Activated CD8-positive, alpha-beta T cell treated with anti-CD3 and anti-CD28 coated beads for 36 hours (primary cell): ENCODE measurements around the gene NGFR. TPM values are rescaled to one million over a fixed set of nuclear protein-coding genes. Genes with fewer than 3 reads are reported as not detected.
"Not testable (repeated sequence)": the region's sequence is repeated elsewhere in the genome, so short reads cannot be mapped to it uniquely, and the experiment has no call there.

Experiments used
- ATAC-seq: fragments of 200-7000 bp; cut with Tn5 transposase; one replicate; pipeline ENCODE4 v1.10.0; 2021; ENCODE audit warnings: mild to moderate bottlenecking, moderate library complexity
- CTCF ChIA-PET: fragments of 350-600 bp; sonication (Branson Sonifier 250); formaldehyde crosslinking; loops from one replicate; lab custom pipeline; 2021; ENCODE audit warnings: antibody characterized with exemption; lab: Charles Lee
- POLR2A ChIA-PET: fragments of 350-600 bp; sonication (Branson Sonifier 250); formaldehyde crosslinking; loops from one replicate; lab custom pipeline; 2021; ENCODE audit warnings: antibody characterized with exemption; lab: Charles Lee
- DNase-seq: peaks from one replicate; pipeline ENCODE4 v3.0.0-alpha.2; 2020
- H3K27ac Mint-ChIP-seq: one replicate; pipeline ENCODE4 v1.8.0; 2021; ENCODE audit warnings: mild to moderate bottlenecking, mixed read lengths
- H3K27me3 Mint-ChIP-seq: one replicate; pipeline ENCODE4 v1.8.0; 2021; ENCODE audit warnings: mixed read lengths
- H3K36me3 Mint-ChIP-seq: one replicate; pipeline ENCODE4 v1.8.0; 2021; ENCODE audit warnings: low read depth, mixed read lengths
- H3K4me1 Mint-ChIP-seq: one replicate; pipeline ENCODE4 v1.8.0; 2021; ENCODE audit warnings: low read depth, mixed read lengths
- H3K4me3 Mint-ChIP-seq: one replicate; pipeline ENCODE4 v1.8.0; 2021; ENCODE audit warnings: mild to moderate bottlenecking, moderate library complexity, mixed read lengths
- H3K9me3 Mint-ChIP-seq: one replicate; pipeline ENCODE4 v1.8.0; 2021; ENCODE audit warnings: mixed read lengths
- intact Hi-C: fragments of 100-400 bp; cut with micrococcal nuclease; formaldehyde crosslinking; loops from one replicate; pipeline ENCODE4 v1.10.0; 2022
- total RNA-seq, 2 experiments: library from RNA; stranded (reverse); gene quantifications; one replicate each; pipeline ENCODE4 v1.2.3, GENCODE V29; 2021
- TF ChIP-seq, protein P1 (sequence below): fragments of 200-600 bp; IDR thresholded peaks from one replicate; pipeline ENCODE4 v1.8.0; 2022; ENCODE audit warnings: antibody characterized with exemption, mild to moderate bottlenecking

The NGFR gene
- total RNA-seq, 2 experiments from 2014 or later: 0.09 TPM; not detected in 1

DNA sequence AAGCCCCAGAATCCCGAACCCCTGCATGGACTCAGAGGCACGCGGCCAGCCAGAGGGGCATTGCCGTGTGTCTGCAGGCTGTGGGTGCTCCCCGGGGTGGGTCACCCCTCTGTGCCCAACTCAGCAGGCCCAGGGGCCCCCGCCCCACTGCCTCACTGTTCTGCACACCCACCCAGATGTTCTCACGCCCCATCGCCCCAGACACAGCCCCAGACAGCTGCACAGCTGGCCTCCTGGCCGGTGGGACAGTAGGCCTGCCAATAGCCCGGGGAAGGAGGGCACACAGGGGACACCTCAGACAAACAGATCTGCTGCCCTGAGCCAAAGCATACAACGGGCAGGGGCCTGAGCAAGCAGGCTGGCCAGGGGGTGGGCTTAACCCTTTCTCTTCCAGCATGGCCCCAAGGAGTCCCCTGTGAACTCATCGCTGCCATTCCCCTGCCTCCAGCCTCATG lies 53.0 kb downstream of the NGFR start:
- Mint-ChIP-seq H3K27me3 (no peaks in the 10 kb centered on the region), H3K27ac (no peak overlapping the region), H3K4me1 (no peaks in the 10 kb centered on the region), H3K9me3 (no peaks in the 10 kb centered on the region), H3K36me3 (no peaks in the 10 kb centered on the region), H3K4me3 (no peak overlapping the region)
- no peak for DNase-seq
- TF ChIP-seq, protein P1, sequence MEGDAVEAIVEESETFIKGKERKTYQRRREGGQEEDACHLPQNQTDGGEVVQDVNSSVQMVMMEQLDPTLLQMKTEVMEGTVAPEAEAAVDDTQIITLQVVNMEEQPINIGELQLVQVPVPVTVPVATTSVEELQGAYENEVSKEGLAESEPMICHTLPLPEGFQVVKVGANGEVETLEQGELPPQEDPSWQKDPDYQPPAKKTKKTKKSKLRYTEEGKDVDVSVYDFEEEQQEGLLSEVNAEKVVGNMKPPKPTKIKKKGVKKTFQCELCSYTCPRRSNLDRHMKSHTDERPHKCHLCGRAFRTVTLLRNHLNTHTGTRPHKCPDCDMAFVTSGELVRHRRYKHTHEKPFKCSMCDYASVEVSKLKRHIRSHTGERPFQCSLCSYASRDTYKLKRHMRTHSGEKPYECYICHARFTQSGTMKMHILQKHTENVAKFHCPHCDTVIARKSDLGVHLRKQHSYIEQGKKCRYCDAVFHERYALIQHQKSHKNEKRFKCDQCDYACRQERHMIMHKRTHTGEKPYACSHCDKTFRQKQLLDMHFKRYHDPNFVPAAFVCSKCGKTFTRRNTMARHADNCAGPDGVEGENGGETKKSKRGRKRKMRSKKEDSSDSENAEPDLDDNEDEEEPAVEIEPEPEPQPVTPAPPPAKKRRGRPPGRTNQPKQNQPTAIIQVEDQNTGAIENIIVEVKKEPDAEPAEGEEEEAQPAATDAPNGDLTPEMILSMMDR: no peak
- ATAC-seq: no peak
- CTCF ChIA-PET: interaction anchor here (1.2 to 2.2 kb wide), 2 partner anchors 9 to 113 kb away, joined by 3 to 13 read pairs; no protein-coding TSS in a partner anchor
- intact Hi-C loops: no loop called here
- POLR2A ChIA-PET: no interaction called here

- ChIA-PET POLR2A (no interaction called here), CTCF (interaction anchor here (1.2 kb wide), 1 partner anchor 113 kb away, joined by 3 read pairs; no protein-coding TSS in a partner anchor)
- peak; percentile 30 for ATAC-seq
- Mint-ChIP-seq H3K36me3 (no peaks in the 10 kb centered on the region), H3K9me3 (no peaks in the 10 kb centered on the region), H3K27me3 (no peaks in the 10 kb centered on the region), H3K27ac (no peak overlapping the region), H3K4me3 (no peak overlapping the region), H3K4me1 (no peaks in the 10 kb centered on the region)
- peak; percentile 35 for DNase-seq
- TF ChIP-seq, protein P1: no peak
- intact Hi-C loops: no loop called here
These were observed 53.6 kb downstream of the NGFR start for GRCh38 chr17:49548506-49549310.

DNA sequence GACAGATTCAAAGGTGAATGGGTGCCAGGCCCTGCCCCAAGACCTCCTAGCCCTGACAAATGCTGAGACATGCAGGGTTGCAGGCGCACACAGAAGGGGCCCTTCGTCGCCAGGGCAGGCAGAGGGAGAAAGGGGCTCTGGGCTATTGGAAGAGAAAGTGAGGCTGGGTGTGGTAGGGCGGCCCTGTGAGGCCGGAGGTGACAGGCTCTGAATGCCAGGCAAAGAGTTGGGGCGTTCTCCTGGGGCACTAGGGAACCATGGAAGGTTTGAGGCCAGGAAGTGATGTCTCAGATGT lies 54.2 kb downstream of the NGFR start:
- intact Hi-C loops: no loop called here
- Mint-ChIP-seq H3K4me1 (no peaks in the 10 kb centered on the region), H3K27ac (no peak overlapping the region), H3K9me3 (no peaks in the 10 kb centered on the region), H3K36me3 (no peaks in the 10 kb centered on the region), H3K4me3 (no peak overlapping the region), H3K27me3 (no peaks in the 10 kb centered on the region)
- ChIA-PET POLR2A (no interaction called here), CTCF (interaction anchor here (1.0 kb wide), 1 partner anchor 114 kb away, joined by 3 read pairs; no protein-coding TSS in a partner anchor)
- ATAC-seq (no peak), DNase-seq (no peak)
- TF ChIP-seq, protein P1: no peak

DNA sequence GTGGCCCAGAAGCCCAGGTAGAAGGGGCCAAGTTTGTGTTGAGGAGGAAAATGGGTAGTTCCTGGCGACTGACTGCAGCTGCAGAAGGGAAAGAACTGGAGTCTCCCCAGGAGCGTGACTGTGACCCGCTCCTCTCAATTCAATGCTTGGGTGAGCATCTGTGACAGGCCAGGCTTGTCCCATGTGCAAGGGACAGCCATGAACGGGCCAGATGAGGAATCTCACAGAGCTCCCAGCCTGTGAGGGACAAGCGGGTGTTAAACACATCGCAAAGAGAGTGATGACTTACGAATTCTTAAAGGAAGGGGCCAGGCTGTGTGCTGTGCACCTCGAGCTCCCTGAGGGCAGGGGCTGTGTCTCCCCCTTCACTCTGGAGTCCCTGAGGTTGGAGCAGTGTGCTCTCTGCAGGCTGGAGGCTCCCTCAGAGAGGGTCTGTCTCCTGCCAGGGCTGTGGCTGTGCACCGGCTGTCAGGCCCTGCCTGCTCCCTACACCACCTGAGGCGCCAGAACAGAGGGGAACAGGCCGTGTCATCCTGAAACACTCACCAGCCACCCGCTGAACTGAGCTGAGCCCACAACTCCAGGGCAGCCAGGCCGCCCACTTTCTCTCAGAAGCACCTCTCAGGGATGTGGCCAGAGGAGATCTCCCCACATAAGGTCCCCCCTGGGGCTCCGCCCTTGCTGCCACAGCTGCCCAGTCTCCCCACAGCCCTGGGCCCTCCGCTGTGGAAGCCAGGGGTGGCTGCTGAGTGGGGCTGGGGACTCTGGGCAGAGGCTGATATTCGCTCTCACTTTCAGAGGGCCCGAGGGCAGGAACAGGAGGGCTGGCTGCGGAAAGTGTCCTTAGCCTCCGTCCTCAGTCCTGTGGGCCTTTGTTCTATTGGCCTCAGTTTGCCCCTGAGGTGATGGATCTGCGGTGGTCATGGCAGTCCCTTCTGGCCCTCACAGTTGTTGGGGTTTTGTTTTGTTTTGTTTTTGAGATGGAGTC lies 54.9 kb downstream of the NGFR start:
- no peak for ATAC-seq
- Mint-ChIP-seq H3K4me1 (no peaks in the 10 kb centered on the region), H3K27me3 (no peaks in the 10 kb centered on the region), H3K36me3 (no peaks in the 10 kb centered on the region), H3K27ac (no peak overlapping the region), H3K9me3 (no peaks in the 10 kb centered on the region), H3K4me3 (no peak overlapping the region)
- TF ChIP-seq, protein P1: no peak
- ChIA-PET CTCF (interaction anchor here (1.0 kb wide), 1 partner anchor 114 kb away, joined by 3 read pairs; no protein-coding TSS in a partner anchor), POLR2A (no interaction called here)
- DNase-seq: no peak
- intact Hi-C loops: loop anchor here (10.0 kb wide), 1 partner anchor 55 kb away; the partner anchor contains the start of gene NGFR

- H3K27me3 Mint-ChIP-seq, H3K36me3 Mint-ChIP-seq, H3K4me3 Mint-ChIP-seq, ATAC-seq, H3K27ac Mint-ChIP-seq, H3K4me1 Mint-ChIP-seq, DNase-seq, H3K9me3 Mint-ChIP-seq, CTCF ChIA-PET: not testable (repeated sequence)
- intact Hi-C loops: loop anchor here (10.0 kb wide), 1 partner anchor 56 kb away; the partner anchor contains the start of gene NGFR
- POLR2A ChIA-PET: interaction anchor here (0.9 kb wide), 1 partner anchor 15 kb away, joined by 3 read pairs; no protein-coding TSS in a partner anchor
These were observed 55.7 kb downstream of the NGFR start for GRCh38 chr17:49550764-49551163.
